ENCODE results near the gene CTSL.
A peak's percentile ranks its signal among the peaks of the same experiment; 100 is the strongest.

Gene CTSL

DNA sequence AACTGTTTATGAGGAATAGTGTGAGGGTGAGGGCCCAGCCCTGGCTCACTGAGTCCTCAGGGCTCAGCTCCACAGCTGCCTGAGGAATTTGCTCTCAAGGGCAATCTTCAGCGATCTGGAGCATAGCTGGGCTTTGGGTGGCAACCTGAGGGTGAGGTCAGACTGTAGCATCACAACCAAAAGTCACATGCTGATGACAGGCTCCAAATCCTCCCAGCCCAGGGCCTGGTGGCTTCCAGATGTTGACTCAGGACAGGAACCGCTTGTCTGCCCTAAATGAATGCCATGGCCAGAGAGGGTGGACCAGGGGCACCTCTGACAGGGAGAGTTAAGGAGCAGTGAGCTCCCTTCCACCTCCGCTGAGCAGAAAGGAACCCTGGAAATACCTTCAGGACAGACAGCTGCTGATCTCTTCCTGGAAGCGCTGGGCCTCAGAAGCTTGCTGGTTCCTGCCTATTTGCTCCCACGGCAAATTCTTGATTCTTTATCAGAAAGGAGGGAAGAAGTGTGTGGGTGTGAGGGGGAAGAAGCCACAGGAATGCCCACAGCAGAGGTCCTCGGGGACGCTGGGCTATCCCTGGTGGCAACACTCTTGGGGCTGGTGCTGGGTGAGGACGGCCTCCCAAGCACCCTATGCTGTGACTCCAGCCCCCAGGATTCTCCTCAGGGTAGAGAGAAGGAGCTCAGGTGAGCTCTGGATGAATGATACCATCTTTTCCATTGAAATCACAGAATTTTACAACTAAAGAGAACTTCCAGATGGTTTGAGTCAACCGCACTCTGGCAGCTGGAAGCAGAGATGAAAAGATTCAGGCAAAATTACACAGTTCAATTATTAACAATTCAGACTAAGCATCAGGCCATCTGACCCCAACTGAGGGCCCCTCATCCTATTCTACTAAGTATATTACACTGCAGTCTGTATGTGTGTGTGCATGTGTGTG, 13.8 kb upstream of the CTSL start:
- TF ChIP-seq CTCF (conservative IDR thresholded peaks at IDR 0.05; ENCODE audit: low read depth) = no peak
- ChIA-PET POLR2A (ENCODE audit: low non-redundant PET) (no interaction called here), CTCF (interaction anchor here (0.6 kb wide), 2 partner anchors 34 to 242 kb away, joined by 3 to 4 read pairs; no protein-coding TSS in a partner anchor)
- peak overlapping the region; percentile 14; the same call in 1 of the 2 replicates for H3K27ac ChIP-seq
- DNase-seq (ENCODE audit: low spot score) = no peak

DNA sequence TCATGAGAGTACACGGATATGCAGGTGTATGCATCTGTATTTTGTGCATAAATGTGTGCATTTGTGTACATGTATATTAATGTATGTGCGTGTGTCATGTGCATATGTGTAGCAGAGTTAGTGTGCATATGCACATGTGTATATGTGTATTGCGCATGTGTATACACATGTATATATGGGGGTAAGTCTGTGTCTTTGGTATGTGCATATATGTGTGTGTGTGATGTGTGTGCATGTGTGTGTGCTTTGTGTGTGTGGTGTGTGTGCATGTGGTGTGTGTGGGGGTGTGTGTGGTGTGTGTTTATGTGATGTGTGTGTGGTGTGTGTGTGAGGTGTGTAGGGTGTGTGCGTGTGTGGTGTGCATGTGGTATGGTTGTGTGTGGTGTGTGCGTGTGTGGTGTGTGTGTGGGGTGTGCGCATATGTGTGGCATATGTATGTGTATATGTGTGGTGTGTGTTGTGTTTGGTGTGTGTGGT, 13.1 kb upstream of the CTSL start:
- DNase-seq (ENCODE audit: low spot score) = no peak
- no peak for TF ChIP-seq CTCF (conservative IDR thresholded peaks at IDR 0.05; ENCODE audit: low read depth)
- POLR2A ChIA-PET (ENCODE audit: low non-redundant PET) = no interaction called here
- peak overlapping the region; percentile 79 for H3K27ac ChIP-seq
- CTCF ChIA-PET = no interaction called here

- peak; percentile 84 for DNase-seq (ENCODE audit: low spot score)
- no peak for TF ChIP-seq CTCF (conservative IDR thresholded peaks at IDR 0.05; ENCODE audit: low read depth)
- H3K27ac ChIP-seq = peak overlapping the region; percentile 79
- POLR2A ChIA-PET (ENCODE audit: low non-redundant PET) = interaction anchor here (2.1 kb wide), 1 partner anchor 12 kb away, joined by 10 read pairs; the partner anchor contains the start of gene CTSL
- CTCF ChIA-PET = interaction anchor here (0.6 kb wide), 1 partner anchor 165 kb away, joined by 3 read pairs; no protein-coding TSS in a partner anchor
These were observed 12.5 kb upstream of the CTSL start for GRCh38 chr9:87713278-87713987.

DNA sequence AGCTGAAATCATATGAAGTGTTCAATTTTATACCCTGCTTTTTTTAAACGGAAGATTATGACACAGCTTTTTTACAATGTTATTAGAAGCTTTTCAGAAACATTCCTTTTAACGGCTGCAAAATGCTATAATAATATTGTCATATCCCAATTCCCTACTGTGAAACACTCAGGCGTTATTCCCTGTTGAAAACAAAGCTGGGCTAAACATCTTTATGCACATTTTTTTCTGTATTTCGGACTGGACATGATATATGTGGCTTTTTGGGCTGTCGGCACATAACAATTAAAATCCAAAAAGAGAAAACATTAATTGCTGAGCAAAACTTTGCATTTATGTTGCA, 12.0 kb upstream of the CTSL start:
- no peak for DNase-seq (ENCODE audit: low spot score)
- no peak for TF ChIP-seq CTCF (conservative IDR thresholded peaks at IDR 0.05; ENCODE audit: low read depth)
- ChIA-PET POLR2A (ENCODE audit: low non-redundant PET) (interaction anchor here (2.1 kb wide), 1 partner anchor 12 kb away, joined by 10 read pairs; the partner anchor contains the start of gene CTSL), CTCF (interaction anchor here (0.6 to 0.7 kb wide), 2 partner anchors 28 to 164 kb away, joined by 3 to 5 read pairs; no protein-coding TSS in a partner anchor)
- H3K27ac ChIP-seq = peak overlapping the region; percentile 79

GRCh38 chr9:87714819-87715218, 11.1 kb upstream of the CTSL start:
- ChIA-PET CTCF (interaction anchor here (0.7 kb wide), 1 partner anchor 11 kb away, joined by 3 read pairs; no protein-coding TSS in a partner anchor), POLR2A (ENCODE audit: low non-redundant PET) (interaction anchor here (0.6 to 2.1 kb wide), 2 partner anchors 11 to 20 kb away, joined by 3 to 10 read pairs; partner anchors contain the start of gene CTSL)
- no peak for TF ChIP-seq CTCF (conservative IDR thresholded peaks at IDR 0.05; ENCODE audit: low read depth)
- peak; percentile 19 for DNase-seq (ENCODE audit: low spot score)
- peak overlapping the region; percentile 39; the same call in 1 of the 2 replicates for H3K27ac ChIP-seq

DNA sequence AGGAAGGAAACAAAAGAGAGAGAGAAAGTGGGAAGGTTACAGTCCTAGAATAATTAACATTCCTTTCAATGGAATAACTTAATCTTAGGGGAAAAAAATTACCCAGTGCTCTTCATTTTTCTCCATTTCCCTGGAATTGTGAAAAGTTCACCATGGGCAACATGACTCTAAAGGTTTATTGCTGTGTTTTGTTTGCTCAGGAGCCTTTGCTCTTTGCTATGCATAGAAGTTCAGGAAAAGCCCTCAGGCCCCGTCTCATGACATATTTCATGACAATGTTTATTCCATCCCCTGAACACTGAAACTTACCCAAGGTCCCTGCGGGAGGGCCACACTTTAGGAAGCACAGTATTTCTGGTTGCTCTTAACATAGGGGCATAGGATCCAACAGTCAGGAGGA, 9.8 kb upstream of the CTSL start:
- CTCF ChIA-PET = no interaction called here
- POLR2A ChIA-PET (ENCODE audit: low non-redundant PET) = no interaction called here
- DNase-seq (ENCODE audit: low spot score) = no peak
- TF ChIP-seq CTCF (conservative IDR thresholded peaks at IDR 0.05; ENCODE audit: low read depth) = no peak
- no peak overlapping the region for H3K27ac ChIP-seq
